Astrocyte (in vitro differentiated cells and primary cell): ENCODE measurements around the gene CCDC30. TPM values are rescaled to one million over a fixed set of nuclear protein-coding genes. Genes with fewer than 3 reads are reported as not detected.
"Not testable (repeated sequence)": the region's sequence is repeated elsewhere in the genome, so short reads cannot be mapped to it uniquely, and the experiment has no call there.

Experiments used
- DNase-seq: peaks from one replicate; pipeline ENCODE4 v3.0.0-alpha.2; 2010; ENCODE audit warnings: low read depth
- FAIRE-seq: peaks from 2 replicates; lab custom pipeline; 2011; peaks lifted over from hg19 to GRCh38; lab: Jason Lieb, UNC
- H2AFZ ChIP-seq: 2 replicates; pipeline ENCODE4 v1.6.0; 2012; ENCODE audit warnings: low read depth, low read length, inconsistent platforms
- H3K27ac ChIP-seq: 2 replicates; pipeline ENCODE4 v1.5.1; 2011; ENCODE audit warnings: low read depth, low read length, inconsistent platforms
- H3K27me3 ChIP-seq: 2 replicates; pipeline ENCODE4 v1.6.0; 2011; ENCODE audit warnings: low read length, inconsistent platforms; ENCODE audit not compliant: insufficient read depth
- H3K36me3 ChIP-seq: 2 replicates; pipeline ENCODE4 v1.5.1; 2011; ENCODE audit warnings: low read length, inconsistent platforms; ENCODE audit not compliant: insufficient read depth
- H3K4me1 ChIP-seq: 2 replicates; pipeline ENCODE4 v1.5.1; 2011; ENCODE audit warnings: low read length, inconsistent platforms; ENCODE audit not compliant: insufficient read depth
- H3K4me2 ChIP-seq: 2 replicates; pipeline ENCODE4 v1.6.0; 2012; ENCODE audit warnings: low read length, inconsistent platforms
- H3K4me3 ChIP-seq: 2 replicates; pipeline ENCODE4 v1.5.1; 2011; ENCODE audit warnings: low read depth, mild to moderate bottlenecking, low read length, inconsistent platforms; ENCODE audit not compliant: insufficient read depth
- H3K79me2 ChIP-seq: 2 replicates; pipeline ENCODE4 v1.6.0; 2012; ENCODE audit warnings: mild to moderate bottlenecking, low read length, inconsistent platforms; ENCODE audit not compliant: insufficient read depth
- H3K9ac ChIP-seq: 2 replicates; pipeline ENCODE4 v1.6.0; 2012; ENCODE audit warnings: mild to moderate bottlenecking, low read length, inconsistent platforms
- H3K9me3 ChIP-seq: 2 replicates; pipeline ENCODE4 v1.5.1; 2012; ENCODE audit warnings: low read depth, mild to moderate bottlenecking, low read length, inconsistent platforms; ENCODE audit not compliant: insufficient read depth
- H4K20me1 ChIP-seq: 2 replicates; pipeline ENCODE4 v1.6.0; 2012; ENCODE audit warnings: low read length, inconsistent platforms; ENCODE audit not compliant: insufficient read depth
- H3K27ac Mint-ChIP-seq: one replicate; pipeline ENCODE4 v1.8.0; 2021; ENCODE audit warnings: mild to moderate bottlenecking, mixed read lengths; ENCODE audit not compliant: unreplicated experiment
- H3K27me3 Mint-ChIP-seq: one replicate; pipeline ENCODE4 v1.8.0; 2021; ENCODE audit warnings: low read depth, mixed read lengths; ENCODE audit not compliant: unreplicated experiment
- H3K36me3 Mint-ChIP-seq: one replicate; pipeline ENCODE4 v1.8.0; 2021; ENCODE audit warnings: low read depth, mixed read lengths; ENCODE audit not compliant: unreplicated experiment
- H3K4me1 Mint-ChIP-seq: one replicate; pipeline ENCODE4 v1.8.0; 2021; ENCODE audit warnings: low read depth, mixed read lengths; ENCODE audit not compliant: unreplicated experiment
- H3K4me3 Mint-ChIP-seq: one replicate; pipeline ENCODE4 v1.8.0; 2021; ENCODE audit warnings: mild to moderate bottlenecking, moderate library complexity, mixed read lengths; ENCODE audit not compliant: unreplicated experiment
- H3K9me3 Mint-ChIP-seq: one replicate; pipeline ENCODE4 v1.8.0; 2021; ENCODE audit warnings: mild to moderate bottlenecking, mixed read lengths; ENCODE audit not compliant: unreplicated experiment
- EZH2 ChIP-seq: IDR thresholded peaks from 2 replicates; pipeline ENCODE4 v1.6.1; 2012; ENCODE audit warnings: mild to moderate bottlenecking, low read length, inconsistent platforms; ENCODE audit not compliant: insufficient read depth
- total RNA-seq: library from RNA; stranded (reverse); gene quantifications from 2 replicates; pipeline ENCODE4 v1.2.1, GENCODE V29; 2021
- TF ChIP-seq, protein P1 (sequence below): IDR thresholded peaks from 2 replicates; pipeline ENCODE4 v1.5.1; 2011; ENCODE audit warnings: low read depth, mild to moderate bottlenecking, inconsistent platforms, low read length, moderate library complexity; ENCODE audit not compliant: insufficient read depth

The CCDC30 gene
- total RNA-seq, 1 donor from 2014 or later, result 2.5 TPM

DNA sequence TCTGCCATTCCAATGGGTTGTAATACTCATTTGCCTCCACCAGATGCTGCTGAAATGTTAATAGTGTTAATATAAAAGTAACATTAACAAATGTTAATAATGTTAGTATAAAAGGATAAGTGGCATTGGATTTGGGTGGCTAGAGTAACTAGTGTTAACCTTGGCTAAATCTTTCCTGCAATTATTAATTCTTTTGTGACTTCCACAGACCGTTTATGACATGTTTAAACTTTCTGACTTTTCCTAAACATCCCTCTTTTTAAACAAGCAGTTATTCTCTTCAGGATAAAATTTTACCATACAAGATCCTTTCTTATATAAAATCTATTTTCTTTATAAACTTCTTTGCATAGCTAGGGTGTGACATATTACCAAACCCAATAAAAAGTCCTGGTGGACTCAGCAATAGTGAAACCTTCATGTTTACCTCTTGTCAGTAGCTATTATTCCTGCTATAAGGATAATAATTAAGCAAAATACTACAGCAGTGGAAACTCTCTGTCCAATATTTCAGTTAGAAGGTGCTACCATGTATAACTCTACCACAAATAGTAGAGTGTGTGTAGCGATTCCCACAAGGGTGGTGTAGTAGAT is 41.5 kb downstream of the CCDC30 start:
- Mint-ChIP-seq H3K36me3 (peaks cover 20% of the 10 kb centered on the region), H3K4me1 (no peaks in the 10 kb centered on the region), H3K27me3 (no peaks in the 10 kb centered on the region), H3K9me3 (peaks cover 32% of the 10 kb centered on the region), H3K27ac (no peak overlapping the region), H3K4me3 (no peak overlapping the region)
- Histone ChIP-seq H3K9ac (no peak overlapping the region), H2AFZ (no peak overlapping the region), H3K79me2 (no peaks in the 10 kb centered on the region), H3K4me3 (no peak overlapping the region), H3K36me3 (no peaks in the 10 kb centered on the region), H3K9me3 (peaks cover 10% of the 10 kb centered on the region), H3K27me3 (no peaks in the 10 kb centered on the region), H4K20me1 (no peaks in the 10 kb centered on the region), H3K4me1 (no peaks in the 10 kb centered on the region), H3K27ac (no peak overlapping the region), H3K4me2 (no peak overlapping the region)
- DNase-seq (no peak), FAIRE-seq (no peak)
- TF ChIP-seq EZH2, result no peak
- TF ChIP-seq, protein P1, sequence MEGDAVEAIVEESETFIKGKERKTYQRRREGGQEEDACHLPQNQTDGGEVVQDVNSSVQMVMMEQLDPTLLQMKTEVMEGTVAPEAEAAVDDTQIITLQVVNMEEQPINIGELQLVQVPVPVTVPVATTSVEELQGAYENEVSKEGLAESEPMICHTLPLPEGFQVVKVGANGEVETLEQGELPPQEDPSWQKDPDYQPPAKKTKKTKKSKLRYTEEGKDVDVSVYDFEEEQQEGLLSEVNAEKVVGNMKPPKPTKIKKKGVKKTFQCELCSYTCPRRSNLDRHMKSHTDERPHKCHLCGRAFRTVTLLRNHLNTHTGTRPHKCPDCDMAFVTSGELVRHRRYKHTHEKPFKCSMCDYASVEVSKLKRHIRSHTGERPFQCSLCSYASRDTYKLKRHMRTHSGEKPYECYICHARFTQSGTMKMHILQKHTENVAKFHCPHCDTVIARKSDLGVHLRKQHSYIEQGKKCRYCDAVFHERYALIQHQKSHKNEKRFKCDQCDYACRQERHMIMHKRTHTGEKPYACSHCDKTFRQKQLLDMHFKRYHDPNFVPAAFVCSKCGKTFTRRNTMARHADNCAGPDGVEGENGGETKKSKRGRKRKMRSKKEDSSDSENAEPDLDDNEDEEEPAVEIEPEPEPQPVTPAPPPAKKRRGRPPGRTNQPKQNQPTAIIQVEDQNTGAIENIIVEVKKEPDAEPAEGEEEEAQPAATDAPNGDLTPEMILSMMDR, result no peak

DNA sequence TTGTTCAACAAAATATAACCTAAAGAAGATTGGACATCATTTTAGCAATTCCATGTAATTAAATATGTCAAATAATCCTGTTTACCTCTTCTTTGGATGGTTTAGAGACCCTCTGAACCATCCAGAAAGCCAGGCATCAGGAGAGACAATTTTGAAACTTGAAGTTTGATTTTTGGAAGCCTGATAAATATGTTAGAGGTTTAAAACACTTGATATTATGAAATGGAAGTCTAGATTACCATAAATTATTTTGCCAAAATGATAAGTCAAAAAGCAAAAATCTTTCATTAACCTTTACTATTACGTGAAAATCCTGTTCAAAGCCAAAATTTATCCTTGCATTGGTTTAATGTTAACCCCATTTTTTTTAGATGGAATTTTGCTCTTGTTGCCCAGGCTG is 43.5 kb downstream of the CCDC30 start:
- Histone ChIP-seq H3K27me3 (no peaks in the 10 kb centered on the region), H3K9ac (no peak overlapping the region), H3K4me1 (no peaks in the 10 kb centered on the region), H4K20me1 (no peaks in the 10 kb centered on the region), H3K4me2 (no peak overlapping the region), H2AFZ (no peak overlapping the region), H3K4me3 (no peak overlapping the region), H3K9me3 (peaks cover 18% of the 10 kb centered on the region), H3K27ac (no peak overlapping the region), H3K36me3 (no peaks in the 10 kb centered on the region), H3K79me2 (no peaks in the 10 kb centered on the region)
- peaks cover 16% of the 10 kb centered on the region for H3K36me3 Mint-ChIP-seq
- DNase-seq, result no peak
- no peak overlapping the region for H3K4me3 Mint-ChIP-seq
- H3K27ac Mint-ChIP-seq, result no peak overlapping the region
- H3K4me1 Mint-ChIP-seq, result no peaks in the 10 kb centered on the region
- peaks cover 46% of the 10 kb centered on the region for H3K9me3 Mint-ChIP-seq
- FAIRE-seq, result no peak
- no peaks in the 10 kb centered on the region for H3K27me3 Mint-ChIP-seq
- TF ChIP-seq EZH2, result no peak
- TF ChIP-seq, protein P1, result no peak

DNA sequence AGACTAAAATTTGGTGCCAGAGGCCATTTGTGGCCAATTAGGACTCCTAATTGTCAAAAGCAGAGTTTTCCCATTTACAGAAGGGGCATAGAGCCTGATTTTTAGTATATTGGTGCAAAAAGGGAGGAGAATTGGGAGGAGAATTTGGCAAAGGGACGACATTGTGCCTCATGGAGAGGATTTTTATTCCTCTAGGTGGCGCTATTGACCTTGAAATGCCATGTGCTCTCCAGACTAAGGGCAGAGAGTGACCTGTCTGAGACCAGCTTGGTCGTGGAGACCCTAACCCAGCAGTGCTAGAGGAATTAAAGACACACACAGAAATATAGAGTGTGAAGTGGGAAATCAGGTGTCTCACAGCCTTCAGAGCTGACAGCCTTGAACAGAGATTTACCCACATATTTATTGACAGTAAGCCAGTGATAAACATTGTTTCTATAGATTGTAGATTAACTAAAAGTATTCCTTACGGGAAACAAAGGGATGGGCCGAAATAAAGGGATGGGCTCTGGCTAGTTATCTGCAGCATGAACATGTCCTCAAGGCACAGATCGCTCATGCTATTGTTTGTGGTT is 48.6 kb downstream of the CCDC30 start:
- H3K4me3 ChIP-seq, FAIRE-seq: not testable (repeated sequence)

More for the DNA sequence above, 48.6 kb downstream of the CCDC30 start:
- Mint-ChIP-seq H3K36me3 (peaks cover 10% of the 10 kb centered on the region), H3K9me3 (peaks cover 32% of the 10 kb centered on the region)
- H3K27me3 ChIP-seq, H3K27ac Mint-ChIP-seq, H3K4me2 ChIP-seq, H3K27ac ChIP-seq, H3K79me2 ChIP-seq, H3K4me1 ChIP-seq, H4K20me1 ChIP-seq, H3K4me3 Mint-ChIP-seq, H2AFZ ChIP-seq, H3K36me3 ChIP-seq, DNase-seq, H3K4me1 Mint-ChIP-seq, H3K9ac ChIP-seq, H3K27me3 Mint-ChIP-seq: not testable (repeated sequence)
- peaks cover 16% of the 10 kb centered on the region for H3K9me3 ChIP-seq
